ENCODE results near the gene FYB1. TPM values are rescaled to one million over a fixed set of nuclear protein-coding genes. Genes with fewer than 3 reads are reported as not detected.

Gene FYB1
- total RNA-seq, 1 donor from 2014 or later: 237 TPM

GRCh38 chr5:39137819-39138451 is 81.4 kb downstream of the FYB1 start:
- intact Hi-C loops (cut with micrococcal nuclease): loop anchor here (5.0 kb wide), 1 partner anchor 409 kb away; no protein-coding TSS in a partner anchor

GRCh38 chr5:39137391-39137790 is 82.0 kb downstream of the FYB1 start:
- intact Hi-C loops (cut with micrococcal nuclease): loop anchor here (5.0 kb wide), 1 partner anchor 410 kb away; no protein-coding TSS in a partner anchor

DNA sequence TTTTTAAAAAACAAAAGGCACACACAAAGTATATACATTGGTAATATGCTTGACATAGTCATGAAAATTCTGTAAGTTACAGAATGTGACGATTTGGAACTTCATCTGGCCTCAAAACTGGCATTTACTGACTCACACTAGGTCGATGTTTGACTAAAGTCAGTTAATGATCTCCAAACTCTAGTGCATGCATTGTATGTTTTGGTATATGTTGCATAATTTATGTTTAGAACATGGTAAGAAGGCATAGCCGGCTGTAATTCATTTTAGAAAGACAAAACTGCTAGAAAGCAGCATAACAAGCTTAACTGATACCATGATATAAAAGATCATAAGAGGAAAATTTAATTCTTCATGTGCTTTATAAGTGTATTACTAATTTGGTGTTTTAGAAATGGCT is 86.6 kb downstream of the FYB1 start:
- intact Hi-C loops (cut with micrococcal nuclease): no loop called here

DNA sequence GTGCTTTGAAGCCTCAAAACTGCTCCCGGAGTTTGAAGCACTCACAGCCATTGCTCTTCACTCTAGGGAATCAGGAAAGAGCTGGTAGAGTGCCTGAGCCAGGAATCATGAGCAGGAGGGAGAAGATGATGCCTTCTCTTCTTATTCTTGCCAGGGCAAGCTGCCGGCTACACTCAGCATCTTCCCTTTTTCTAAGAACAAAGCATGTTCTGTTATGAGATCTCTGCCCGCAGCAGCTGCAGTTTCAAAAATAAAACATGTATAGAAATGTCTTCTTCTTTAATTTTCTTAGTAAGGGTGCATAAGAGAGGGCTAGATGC is 87.3 kb downstream of the FYB1 start:
- intact Hi-C loops (cut with micrococcal nuclease): no loop called here

DNA sequence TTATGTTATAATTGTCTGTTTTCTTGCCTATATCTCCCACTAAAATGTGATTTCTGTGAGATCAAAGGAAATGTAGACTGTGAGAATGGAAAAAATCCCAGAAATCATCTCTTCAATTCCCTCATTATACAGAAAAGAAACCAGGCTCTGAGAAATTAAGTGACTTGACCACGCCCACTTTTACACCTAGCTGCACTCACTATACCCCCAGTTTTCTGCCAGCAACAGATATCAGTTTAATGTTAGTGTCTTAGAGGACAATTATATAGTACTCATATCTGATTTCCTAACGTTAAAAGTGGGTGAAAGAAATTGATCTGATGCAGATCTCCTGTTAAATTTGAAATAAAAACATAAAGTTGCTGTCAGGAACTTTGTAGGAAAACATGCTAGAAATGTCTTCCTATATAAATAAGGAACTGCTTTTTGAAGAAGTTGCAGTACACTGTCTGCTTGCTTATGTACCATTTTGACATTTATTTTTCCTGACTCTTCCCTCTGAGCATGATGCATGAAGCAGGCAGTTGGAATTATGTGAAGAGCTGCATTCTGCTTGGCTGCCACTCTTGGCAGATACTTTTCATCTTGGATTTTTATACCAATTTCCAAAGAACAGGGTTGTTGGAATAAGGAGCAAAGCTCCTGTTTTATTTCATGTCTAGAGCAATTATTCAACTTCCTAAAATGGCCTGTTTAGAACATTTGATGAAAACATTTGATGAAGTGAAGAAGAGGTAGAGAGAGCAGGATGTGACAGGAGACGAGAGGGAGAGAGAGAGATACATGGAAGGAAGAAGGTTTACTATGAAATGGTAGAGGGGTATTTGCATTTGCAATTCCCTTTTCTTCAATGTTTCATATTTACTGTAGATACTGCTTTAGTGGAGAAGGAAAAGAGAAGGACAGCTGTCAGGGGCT is 87.9 kb downstream of the FYB1 start:
- intact Hi-C loops (cut with micrococcal nuclease): no loop called here

DNA sequence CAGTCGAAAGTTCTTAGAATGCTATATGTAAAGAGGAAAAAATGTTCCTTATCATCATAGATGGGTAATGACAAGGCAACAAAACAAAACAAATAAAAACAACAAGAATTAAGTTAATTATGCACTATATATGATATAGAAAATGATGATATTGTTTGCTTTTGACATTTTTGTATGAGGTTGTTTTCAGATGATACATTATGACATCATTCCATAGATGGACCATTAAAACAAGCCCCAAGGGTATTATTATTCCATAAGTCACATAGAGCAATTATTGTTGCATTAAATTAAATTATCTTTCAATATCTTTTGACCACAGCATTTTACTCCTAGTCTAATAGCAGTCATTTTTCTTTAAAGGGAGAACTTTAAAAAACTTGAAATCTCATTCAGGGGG is 88.6 kb downstream of the FYB1 start:
- intact Hi-C loops (cut with micrococcal nuclease): no loop called here

DNA sequence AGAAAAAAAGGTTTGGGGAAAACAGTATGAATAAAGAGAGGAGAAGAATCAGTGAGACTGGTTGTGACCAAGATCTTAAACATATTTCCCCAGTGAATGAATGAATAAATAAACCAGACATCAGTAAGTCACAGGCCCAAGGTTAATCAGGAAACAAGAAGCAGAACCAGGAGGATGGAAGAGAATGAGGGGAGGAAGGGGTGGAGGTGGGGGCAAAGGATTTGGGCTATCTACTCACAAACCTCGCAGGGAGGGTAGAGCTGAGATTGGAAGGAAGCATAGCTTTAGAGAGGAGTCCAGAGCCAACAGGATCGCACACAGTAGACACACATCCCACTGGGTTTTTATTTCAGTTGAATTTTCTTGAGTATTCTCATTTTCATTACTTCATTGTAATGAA is 97.4 kb downstream of the FYB1 start:
- intact Hi-C loops (cut with micrococcal nuclease): loop anchor here (5.0 kb wide), 1 partner anchor 170 kb away; no protein-coding TSS in a partner anchor

GRCh38 chr5:39121315-39121714 is 98.0 kb downstream of the FYB1 start:
- intact Hi-C loops (cut with micrococcal nuclease): loop anchor here (5.0 kb wide), 1 partner anchor 169 kb away; no protein-coding TSS in a partner anchor

DNA sequence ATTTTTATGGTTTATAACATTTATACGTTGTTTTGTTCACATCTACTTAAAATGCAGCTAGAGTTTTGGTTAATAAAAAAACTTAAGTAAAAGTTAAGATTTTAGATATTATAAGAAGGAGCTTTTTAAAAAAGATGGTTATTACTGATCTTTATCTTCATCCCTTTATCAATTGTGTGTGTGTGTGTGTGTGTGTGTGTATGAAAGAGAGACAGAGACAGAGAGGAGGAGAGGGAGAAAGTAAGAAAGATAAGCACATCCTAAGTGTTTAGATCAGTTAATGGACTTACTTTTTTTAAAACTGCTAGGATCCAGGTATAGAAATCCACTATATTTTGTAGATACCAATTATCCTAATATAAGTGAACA is 99.3 kb downstream of the FYB1 start:
- intact Hi-C loops (cut with micrococcal nuclease): loop anchor here (5.0 kb wide), 1 partner anchor 168 kb away; no protein-coding TSS in a partner anchor

- intact Hi-C loops (cut with micrococcal nuclease): loop anchor here (5.0 kb wide), 1 partner anchor 167 kb away; no protein-coding TSS in a partner anchor
Measured at GRCh38 chr5:39119404-39120051, 99.8 kb downstream of the FYB1 start.

DNA sequence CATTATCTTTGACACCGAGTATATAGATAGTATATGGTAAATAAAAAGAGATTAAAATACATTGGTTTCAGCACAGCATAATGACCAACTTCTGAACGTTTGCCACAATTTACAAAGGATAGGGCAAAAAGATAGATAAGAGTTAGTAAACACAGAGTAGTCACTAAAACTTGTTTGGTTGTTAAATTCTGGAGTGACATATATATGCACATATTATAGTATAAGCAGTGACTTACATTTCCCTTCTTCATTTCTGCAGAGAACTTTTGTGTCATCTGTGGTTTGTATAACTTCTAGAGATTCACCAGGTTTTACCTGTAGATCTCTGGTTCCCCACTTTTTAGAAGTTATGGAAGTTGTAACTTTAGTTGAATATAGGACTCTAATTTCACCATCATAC is 100.7 kb downstream of the FYB1 start:
- intact Hi-C loops (cut with micrococcal nuclease): no loop called here

DNA sequence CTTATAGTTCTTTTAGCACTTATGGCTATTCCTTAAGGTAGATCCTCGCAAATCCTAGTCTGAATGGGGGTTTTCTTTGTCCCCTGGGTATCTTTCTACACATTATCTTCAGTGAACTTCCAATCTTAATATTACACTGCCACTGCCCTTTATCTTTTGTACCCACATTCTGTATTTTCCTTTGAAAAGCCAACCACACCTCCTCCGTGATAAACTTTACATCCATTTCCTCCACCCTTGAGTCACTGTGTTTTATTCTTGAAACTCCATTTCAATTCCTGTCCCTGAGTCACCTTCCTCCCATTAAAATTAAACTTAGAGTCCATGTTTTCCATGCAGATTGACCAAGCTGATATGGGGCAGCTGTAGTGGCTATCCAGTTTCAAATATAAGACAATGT is 102.0 kb downstream of the FYB1 start:
- intact Hi-C loops (cut with micrococcal nuclease): no loop called here

DNA sequence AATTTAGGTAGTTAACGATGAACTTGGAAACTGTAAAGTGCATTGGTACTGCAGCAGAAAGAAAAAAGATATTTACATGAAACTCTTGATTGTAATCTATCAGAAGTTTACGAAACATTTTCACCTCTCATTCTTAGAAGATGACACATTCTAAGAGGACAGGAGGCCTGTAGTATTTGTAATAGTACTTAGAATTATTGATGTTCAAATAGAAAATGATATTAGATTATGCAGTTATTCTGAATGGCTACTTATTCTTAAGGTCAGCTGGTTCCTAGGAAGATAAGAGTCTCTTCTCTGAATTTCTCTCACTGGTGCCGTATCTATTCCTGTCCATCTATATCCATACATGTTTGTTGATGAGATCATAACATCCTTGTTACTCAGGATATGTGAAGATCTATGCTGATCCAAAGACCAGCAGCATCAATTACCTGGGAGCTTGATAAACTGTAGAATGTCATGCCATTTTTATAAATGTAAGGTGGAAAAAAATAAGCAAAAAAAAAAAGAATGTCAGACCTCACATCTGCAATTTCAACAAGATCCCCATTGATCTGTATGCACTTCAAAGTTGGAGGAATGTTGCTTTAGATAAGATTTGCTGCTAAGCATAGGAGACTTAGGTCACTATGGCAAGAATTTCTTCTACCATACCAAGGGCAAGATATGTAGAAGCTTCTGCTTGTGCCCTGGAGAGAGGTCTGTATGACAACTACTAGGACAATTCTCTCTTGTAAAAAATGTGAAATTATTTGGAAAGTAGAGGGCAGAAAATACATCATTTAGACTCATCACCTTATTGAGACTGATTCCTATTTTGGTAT is 102.8 kb downstream of the FYB1 start:
- intact Hi-C loops (cut with micrococcal nuclease): no loop called here

DNA sequence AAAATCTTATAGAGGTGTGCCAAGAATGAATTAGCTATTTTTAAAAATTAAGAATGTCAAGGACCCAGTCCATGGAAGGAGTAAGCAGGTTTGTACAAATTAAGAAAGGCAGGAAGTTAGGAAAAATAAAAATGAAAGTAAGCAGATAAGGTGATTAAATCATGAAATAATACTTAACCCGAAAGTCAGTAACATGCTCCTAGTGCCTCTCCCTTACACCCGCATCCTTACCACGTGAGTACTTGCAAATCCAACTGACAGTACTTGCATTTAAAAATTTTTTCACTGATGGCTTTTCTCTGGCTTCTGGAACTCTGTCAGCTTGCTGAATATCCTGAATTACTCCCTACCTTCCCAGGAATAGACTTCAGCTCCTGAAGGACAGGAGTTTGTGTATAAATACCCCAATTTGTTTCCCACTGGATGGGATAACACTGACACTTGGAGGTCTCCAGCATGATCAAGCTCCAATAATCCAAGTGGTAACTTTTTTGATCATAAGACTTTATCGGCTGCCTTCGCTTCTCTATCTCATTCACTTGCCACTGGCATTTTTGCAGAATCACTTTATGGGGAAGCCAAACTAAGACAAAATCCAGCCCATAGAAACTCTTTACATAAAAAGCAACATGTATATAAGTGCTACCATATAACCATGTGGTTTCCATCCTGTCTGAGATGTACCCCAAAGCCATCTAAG is 103.6 kb downstream of the FYB1 start:
- intact Hi-C loops (cut with micrococcal nuclease): no loop called here

DNA sequence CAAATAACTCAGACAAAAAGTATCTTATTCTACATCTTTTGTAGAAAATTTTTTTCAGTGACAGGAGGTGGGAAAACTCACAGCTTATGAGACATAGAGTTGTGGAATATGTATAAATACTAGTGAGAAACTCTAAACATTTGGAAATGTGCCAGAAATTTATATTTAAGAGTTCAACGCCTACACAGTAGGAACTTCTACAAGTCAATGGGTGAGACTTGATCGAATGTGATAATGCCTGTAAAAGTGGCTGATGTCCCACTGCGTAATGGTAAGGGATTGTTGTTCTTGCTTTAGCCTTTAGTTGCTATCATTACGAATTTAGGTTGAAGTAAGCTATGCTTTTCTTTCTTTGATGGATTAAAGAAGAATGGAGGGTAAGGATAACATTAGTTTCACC is 105.2 kb downstream of the FYB1 start:
- intact Hi-C loops (cut with micrococcal nuclease): no loop called here

DNA sequence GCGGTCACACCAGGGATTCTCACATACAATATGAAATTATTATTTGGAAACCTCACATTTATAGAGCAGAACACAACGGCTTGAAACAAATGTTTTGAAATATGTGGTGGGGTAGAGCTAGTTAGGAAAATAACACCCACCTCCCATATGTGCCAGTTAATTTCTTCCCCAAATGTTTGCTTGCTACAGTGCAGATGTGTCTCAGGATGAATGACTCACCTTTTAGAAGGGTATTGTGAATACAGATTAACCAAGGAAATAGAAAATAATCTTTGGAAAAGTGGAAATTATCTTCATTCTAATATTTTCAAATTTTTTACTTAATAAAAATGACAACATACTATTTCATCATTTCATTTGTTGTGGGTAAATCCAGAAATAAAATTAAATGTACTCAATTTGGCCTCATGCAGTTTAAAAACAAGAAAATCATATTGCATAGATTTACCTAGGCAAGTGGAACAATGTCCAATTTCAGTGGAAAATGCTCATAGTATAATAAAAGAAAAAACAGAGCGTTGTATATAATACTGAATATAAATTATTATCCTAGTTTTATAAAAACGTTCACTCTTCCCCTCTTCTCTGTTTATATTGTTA is 105.9 kb downstream of the FYB1 start:
- intact Hi-C loops (cut with micrococcal nuclease): no loop called here

DNA sequence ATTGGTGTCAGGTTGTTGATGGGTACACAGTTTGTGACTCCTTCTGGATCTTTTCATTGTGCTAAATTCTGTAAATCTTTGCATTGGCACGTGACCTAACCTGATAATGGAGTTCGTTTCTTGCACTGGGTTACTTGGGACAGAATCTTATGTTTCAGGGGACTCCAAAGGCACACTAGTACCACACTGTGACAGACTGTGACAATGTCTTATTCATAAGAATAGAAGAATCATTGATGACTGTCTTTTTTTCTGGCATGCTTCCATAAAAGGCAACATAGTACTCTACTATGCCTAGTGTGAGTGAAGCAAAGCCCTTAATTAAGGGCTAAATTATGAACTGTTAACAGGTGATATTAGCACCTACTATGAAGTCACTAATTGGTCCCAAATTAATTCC is 109.8 kb downstream of the FYB1 start:
- intact Hi-C loops (cut with micrococcal nuclease): no loop called here

DNA sequence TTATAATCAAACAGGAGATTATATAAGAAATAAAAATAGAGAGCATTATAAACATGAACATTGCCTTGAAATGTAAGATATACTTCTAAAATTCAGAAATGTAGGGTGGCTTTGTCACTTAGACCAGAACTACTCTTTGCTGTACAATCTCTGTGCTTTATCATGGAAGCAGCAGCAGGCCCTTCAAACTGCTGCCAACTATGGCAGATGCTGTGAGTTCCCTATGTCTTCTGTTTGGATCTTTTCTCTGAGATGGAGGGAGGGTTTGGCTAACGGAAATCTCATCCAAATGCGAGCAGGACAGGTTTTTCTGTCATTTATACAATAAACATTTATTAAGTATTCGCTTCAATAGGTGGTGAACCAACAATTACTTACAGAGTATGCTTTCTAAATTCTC is 110.4 kb downstream of the FYB1 start:
- intact Hi-C loops (cut with micrococcal nuclease): no loop called here

- intact Hi-C loops (cut with micrococcal nuclease): no loop called here
Measured at GRCh38 chr5:39107350-39107749, 112.0 kb downstream of the FYB1 start.

- intact Hi-C loops (cut with micrococcal nuclease): loop anchor here (1.0 kb wide), 1 partner anchor 112 kb away; no protein-coding TSS in a partner anchor
Measured at GRCh38 chr5:39106322-39106721, 113.0 kb downstream of the FYB1 start.
